ENCODE results near the gene FILIP1L.

FILIP1L gene

DNA sequence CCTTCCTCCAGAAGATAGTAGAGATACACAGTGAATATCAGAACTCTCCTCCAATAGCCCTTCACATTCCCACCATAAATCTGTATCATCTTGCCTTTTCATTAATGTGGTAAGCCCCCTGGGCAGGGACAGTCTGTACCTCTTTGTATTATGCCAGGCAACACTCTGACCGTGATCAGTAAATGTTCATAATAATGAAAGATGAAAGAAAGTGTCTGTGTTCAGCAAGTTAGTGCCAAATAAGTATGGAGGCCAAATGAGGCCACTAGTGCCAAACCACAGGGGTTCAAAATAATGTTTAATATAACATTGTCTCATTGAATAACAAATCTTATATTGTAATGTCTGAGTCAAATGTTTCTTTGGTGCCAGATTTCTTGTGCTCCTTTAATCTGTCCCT is 192.3 kb downstream of the FILIP1L start:
- DNase-seq (ENCODE audit: low spot score), result no peak

- no peak for DNase-seq (ENCODE audit: low spot score)
Measured at GRCh38 chr3:99921377-99921695, 193.0 kb downstream of the FILIP1L start.

DNA sequence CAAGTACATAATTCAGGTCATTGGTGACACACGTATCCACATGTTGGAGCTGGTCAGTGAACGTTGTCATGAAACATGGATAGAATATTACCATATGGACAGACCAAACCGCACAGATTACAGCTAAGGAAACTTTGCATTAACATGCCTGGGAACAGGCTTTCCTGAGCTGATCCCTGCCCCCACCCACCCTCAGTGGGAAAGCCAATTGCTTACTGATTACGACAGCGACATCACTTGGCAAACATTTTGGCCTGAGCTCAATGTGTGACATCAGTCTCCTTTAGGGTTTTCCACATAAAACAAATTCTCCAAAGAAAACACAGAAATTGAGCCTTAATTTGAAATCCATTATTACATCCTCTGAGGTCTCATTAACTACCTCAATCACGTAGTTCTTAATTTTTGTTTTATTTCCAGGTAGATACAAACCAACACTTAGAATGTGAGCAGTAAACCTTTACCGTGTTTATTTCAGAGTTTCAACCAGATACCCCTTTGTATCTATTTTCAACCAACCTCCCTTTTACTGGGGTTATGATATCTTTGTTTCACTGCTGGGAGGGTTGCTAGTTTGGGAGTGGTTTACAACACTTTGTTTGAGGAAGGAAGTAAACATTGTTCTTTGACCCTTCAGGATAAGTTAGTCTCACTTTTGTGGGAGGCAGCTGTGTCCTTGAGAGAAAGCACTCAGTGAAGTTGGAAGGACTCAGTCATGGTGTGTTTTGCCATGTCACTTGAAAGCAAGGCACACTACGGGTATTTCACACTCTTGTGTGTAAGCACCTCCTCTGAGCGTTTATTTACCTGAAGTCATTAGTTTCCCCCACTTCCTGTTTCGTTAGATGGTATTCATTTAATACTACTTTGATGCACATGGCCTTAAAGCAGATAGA is 193.6 kb downstream of the FILIP1L start:
- DNase-seq (ENCODE audit: low spot score), result peak; percentile 8

DNA sequence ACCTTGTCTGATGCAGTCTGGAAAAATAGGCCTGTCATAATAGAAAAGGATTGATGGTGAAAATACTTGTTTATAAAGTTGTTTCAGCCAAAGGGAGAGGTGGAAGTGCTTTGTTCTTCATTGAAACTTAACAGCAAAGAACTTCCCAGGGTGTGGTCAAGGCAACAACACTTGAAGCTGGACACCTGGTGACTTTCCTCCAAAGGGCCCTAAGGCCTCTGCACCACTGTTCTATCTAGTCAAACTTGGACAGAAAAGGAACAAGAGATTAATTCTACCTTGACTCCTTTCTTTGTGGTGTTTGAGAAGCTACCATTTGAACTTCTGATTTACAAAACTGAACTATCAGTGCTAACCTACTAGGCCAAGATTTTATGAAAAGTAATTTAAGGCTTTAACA is 194.6 kb downstream of the FILIP1L start:
- no peak for DNase-seq (ENCODE audit: low spot score)

GRCh38 chr3:99918715-99919114 is 195.6 kb downstream of the FILIP1L start:
- DNase-seq (ENCODE audit: low spot score), result no peak

DNA sequence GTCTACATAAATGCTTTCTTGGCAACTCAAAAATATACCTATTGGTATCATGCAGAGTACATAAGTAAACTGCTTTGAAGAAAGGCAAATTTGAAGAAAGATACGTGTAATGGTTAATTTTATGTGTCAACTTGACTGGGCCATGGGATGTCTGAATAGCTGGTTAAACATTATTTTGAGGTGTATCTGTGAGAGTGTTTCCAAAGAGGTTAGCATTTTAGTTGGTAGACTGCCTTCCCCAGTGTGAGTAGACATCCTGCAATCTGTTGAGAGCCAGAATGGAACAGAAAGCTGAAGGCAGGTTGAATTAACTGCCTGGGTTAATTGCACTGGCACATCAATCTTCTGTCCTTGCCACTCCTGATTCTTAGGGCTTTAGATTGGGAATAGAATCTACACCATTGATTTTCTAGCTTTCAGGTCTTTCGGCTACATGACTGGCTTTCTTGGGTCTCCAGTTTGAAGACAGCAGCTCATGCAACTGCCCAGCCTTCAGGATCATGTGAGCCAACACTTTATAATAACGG is 198.3 kb downstream of the FILIP1L start:
- DNase-seq (ENCODE audit: low spot score), result no peak

DNA sequence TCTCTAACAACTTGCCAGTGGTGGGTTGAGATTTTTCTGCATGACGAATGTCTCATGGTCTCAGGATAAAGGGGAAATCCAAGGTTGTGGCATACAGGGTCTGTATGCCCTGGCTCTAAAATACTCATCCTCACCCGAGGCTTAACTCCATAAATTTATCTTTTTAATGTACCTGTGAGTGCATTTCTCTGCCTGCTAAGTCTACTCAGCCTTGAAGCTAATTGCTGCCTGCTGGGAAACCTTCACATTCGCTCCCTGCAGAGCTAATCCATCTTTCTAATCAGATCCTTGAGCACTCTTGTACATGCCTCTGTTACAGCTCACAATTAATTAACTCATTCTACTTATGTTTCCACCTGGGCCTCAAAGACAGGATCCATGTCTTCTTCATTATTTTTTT is 202.9 kb downstream of the FILIP1L start:
- DNase-seq (ENCODE audit: low spot score), result no peak

- DNase-seq (ENCODE audit: low spot score), result no peak
Measured at GRCh38 chr3:99910752-99911290, 203.5 kb downstream of the FILIP1L start.

GRCh38 chr3:99909714-99910495 is 204.4 kb downstream of the FILIP1L start:
- peak; percentile 12 for DNase-seq (ENCODE audit: low spot score)

DNA sequence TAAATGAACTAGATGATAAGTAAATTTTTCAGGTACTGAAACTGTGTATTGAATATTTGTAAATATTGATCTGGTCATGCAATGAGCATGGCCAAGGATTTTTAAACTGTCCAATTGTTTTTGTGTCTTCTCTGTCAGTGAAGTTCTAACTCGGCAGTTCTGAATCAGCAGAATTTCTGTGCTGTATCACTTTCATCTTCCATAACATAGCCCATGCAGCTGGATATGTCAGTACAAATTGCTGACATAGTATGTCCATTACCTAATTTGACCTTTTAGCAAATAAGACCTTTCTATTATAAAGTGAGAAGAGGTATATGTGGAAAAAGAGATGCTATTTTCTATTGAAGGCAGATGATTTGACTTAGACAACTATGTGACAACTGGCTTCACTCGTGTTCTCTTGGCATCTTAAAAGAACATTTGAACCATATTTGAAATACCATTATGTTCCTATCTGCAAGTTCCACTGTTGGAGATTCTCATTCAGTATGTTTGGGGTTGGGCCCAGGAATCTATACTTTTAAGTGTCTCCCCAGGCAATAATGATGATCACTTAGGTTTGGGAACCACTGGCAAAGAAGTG is 206.2 kb downstream of the FILIP1L start:
- DNase-seq (ENCODE audit: low spot score), result no peak

GRCh38 chr3:99903869-99904268 is 210.4 kb downstream of the FILIP1L start:
- no peak for DNase-seq (ENCODE audit: low spot score)

GRCh38 chr3:99902091-99902490 is 212.2 kb downstream of the FILIP1L start:
- peak; percentile 11 for DNase-seq (ENCODE audit: low spot score)

DNA sequence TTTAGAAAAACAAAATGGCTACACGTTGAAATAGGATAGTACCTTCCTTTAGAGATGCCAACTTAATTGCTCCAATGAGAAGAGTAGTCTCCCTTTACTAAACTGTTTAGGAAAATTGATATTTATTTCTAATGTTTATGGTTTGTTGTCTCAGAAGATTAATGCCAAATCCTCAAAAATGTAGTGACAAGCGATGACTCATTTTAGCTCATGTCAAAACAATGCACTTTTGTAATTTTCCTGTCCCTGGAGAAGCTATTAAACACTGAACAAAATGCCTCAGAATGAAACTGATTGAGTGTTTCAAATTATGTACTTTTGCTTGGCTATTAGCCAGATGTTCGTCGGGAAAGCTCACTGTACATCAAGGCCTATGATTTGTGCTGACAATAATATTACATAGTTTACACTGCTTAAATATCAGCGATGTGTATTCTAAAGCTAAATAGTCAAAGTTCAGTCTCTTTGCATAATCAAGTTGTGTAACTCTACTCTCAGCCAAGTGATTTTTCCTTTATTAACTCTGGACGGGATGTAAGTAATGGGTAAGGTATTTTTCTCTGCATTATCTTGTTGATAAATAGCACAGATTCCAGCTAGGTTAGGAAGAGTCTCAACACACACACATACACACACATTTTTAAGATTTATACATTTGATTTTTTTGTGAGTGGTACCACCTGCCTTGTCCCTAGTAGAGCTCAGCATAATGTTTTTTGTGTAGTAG is 212.9 kb downstream of the FILIP1L start:
- peak; percentile 19 for DNase-seq (ENCODE audit: low spot score)

DNA sequence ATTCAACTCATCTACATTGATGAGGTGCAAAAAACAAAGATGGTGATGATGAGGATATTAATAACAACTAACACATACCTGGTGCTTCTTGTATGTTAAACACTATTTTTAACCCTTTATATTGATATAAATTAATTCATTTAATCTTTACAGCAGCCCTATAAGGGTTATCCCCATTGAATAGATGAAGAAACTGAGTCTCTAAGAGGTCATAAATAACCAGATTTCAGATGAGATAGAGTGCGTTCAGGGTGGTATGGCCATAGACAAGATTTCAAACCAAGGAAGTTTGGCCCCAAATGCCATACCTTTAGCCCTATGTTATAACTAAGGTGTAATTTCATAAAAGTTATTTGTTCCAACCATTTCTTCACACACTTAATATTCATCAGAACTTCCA is 214.1 kb downstream of the FILIP1L start:
- DNase-seq (ENCODE audit: low spot score), result no peak

DNA sequence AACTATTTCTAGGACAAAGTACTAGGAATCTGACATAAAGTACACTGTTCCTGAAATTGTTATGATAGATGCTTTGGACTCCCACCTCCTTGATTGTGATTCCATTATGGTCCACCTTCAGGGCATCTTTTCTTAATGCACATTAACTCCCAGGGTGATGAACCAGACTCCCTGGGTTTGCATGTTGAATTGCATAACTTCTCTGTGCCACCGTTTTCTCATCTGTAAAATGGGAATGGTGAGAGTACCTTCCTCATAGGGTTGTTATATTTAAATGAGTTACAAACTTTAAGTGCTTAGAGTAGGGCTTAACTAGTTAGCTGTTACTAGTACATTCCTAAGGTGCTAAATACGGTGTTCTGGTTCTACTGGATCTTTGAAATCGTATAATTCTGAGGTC is 214.7 kb downstream of the FILIP1L start:
- no peak for DNase-seq (ENCODE audit: low spot score)

GRCh38 chr3:99896482-99896881 is 217.8 kb downstream of the FILIP1L start:
- DNase-seq (ENCODE audit: low spot score), result no peak

GRCh38 chr3:99895703-99896441 is 218.4 kb downstream of the FILIP1L start:
- DNase-seq (ENCODE audit: low spot score), result peak; percentile 38

- no peak for DNase-seq (ENCODE audit: low spot score)
Measured at GRCh38 chr3:99895131-99895696, 219.1 kb downstream of the FILIP1L start.

DNA sequence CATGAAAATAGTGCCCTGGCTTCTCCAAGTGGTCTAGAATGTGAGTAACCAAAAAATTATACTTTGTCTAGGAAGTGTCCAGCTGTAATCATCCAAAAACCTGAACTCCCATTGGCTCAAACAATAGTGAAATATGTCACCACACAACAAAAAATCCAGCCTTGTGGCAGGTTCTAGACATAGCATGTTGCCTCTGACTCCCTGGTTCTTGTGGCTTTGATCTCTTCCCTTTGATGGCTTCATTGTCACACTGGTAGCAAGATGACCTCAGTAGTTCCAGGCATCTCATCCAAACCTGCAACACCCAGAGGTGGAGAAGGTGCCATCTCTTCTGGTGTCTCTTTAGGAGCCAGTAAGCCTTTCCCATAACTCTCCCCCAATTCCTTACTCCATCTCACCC is 222.0 kb downstream of the FILIP1L start:
- DNase-seq (ENCODE audit: low spot score), result no peak

GRCh38 chr3:99891610-99892285 is 222.6 kb downstream of the FILIP1L start:
- DNase-seq (ENCODE audit: low spot score), result no peak

All from hepatic stellate cell (primary cell).